Small intestine (tissue), 7 donors: ENCODE measurements around the gene EIPR1. TPM values are rescaled to one million over a fixed set of nuclear protein-coding genes. Genes with fewer than 3 reads are reported as not detected.

ENCODE experiments used
- DNase-seq, 2 donors: peaks; one replicate each; pipeline versions ENCODE4 v3.0.0 to v3.0.0-alpha.2; 2013
- FAIRE-seq: peaks from 2 replicates; lab custom pipeline; 2012; peaks lifted over from hg19 to GRCh38; lab: Jason Lieb, UNC
- H3K27ac ChIP-seq, 3 donors: one replicate each; pipeline ENCODE4 v1.5.1; 2013; ENCODE audit warnings: low read length in 2 of 3, mild to moderate bottlenecking in 2 of 3, control low read depth in 1 of 3, inconsistent platforms in 1 of 3, low read depth in 1 of 3, moderate library complexity in 1 of 3
- H3K27me3 ChIP-seq, 3 donors: one replicate each; pipeline ENCODE4 v1.6.1; 2013; ENCODE audit warnings: low read length in 3 of 3, inconsistent platforms in 1 of 3; ENCODE audit not compliant: control insufficient read depth in 3 of 3, insufficient read depth in 3 of 3
- H3K36me3 ChIP-seq, 3 donors: one replicate each; pipeline ENCODE4 v1.6.1; 2013; ENCODE audit warnings: low read length in 3 of 3, inconsistent platforms in 1 of 3, low read depth in 1 of 3, mild to moderate bottlenecking in 1 of 3, moderate library complexity in 1 of 3; ENCODE audit not compliant: control insufficient read depth in 3 of 3, insufficient read depth in 2 of 3
- H3K4me1 ChIP-seq, 3 donors: one replicate each; pipeline ENCODE4 v1.6.1; 2013; ENCODE audit warnings: low read length in 2 of 3, inconsistent platforms in 1 of 3, low read depth in 1 of 3, mild to moderate bottlenecking in 1 of 3, moderate library complexity in 1 of 3; ENCODE audit not compliant: control insufficient read depth in 3 of 3, insufficient read depth in 2 of 3
- H3K4me3 ChIP-seq, 3 donors: one replicate each; pipeline ENCODE4 v1.5.1; 2013; ENCODE audit warnings: low read length in 3 of 3, control low read depth in 1 of 3, inconsistent platforms in 1 of 3, low read depth in 1 of 3, mild to moderate bottlenecking in 1 of 3, moderate library complexity in 1 of 3
- H3K9me3 ChIP-seq, 2 donors: one replicate each; pipeline ENCODE4 v1.6.1; 2013; ENCODE audit warnings: low read depth in 1 of 2, low read length in 1 of 2; ENCODE audit not compliant: control insufficient read depth in 2 of 2, insufficient read depth in 1 of 2
- WGBS, 3 donors: extraction: QIAGEN DNeasy Blood & Tissue Kit; methylation state at CpG; one replicate each; pipeline ENCODE4 v1.1.7; 2013; 5-methylcytosine and 5-hydroxymethylcytosine counted together
- polyA plus RNA-seq, 4 donors: library from polyadenylated mRNA; stranded (reverse) in 3 of 4; unstranded in 1 of 4; fragments of 200-250 nt in 3 of 4; fragments of 120-200 nt in 1 of 4; gene quantifications; one replicate each; pipeline versions ENCODE4 v1.2.1 to v1.2.3, GENCODE V29; 2013
- donor health status: healthy with polysubstance abuse.
- donor health status: control.
- donor health status: control.
- donor health status: Bipolar disorder and iron deficiency.
- donor health status: healthy.

The EIPR1 gene
- polyA plus RNA-seq, 4 donors: 16.8 to 28.5 (median 19.5) TPM

DNA sequence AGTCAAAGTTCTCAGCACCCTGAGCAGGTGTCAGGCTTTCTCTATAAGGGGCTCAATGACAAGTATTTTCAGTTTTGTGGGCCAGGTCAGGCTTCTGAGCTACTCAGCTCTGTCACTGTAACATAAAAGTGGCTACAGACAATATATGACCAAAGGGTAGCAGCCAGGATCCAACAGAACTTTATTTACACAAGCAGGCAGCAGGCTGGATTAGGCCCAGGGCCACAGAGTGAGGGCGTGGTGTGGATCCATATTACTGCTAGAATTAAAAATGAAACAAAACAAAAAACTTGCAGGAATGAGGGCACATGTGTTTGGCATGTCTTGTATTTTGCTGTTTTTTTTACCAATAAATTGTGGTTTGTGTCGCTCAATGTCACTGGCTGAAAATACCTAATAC lies 143.7 kb downstream of the EIPR1 start:
- no peak overlapping the region for H3K27ac ChIP-seq

DNA sequence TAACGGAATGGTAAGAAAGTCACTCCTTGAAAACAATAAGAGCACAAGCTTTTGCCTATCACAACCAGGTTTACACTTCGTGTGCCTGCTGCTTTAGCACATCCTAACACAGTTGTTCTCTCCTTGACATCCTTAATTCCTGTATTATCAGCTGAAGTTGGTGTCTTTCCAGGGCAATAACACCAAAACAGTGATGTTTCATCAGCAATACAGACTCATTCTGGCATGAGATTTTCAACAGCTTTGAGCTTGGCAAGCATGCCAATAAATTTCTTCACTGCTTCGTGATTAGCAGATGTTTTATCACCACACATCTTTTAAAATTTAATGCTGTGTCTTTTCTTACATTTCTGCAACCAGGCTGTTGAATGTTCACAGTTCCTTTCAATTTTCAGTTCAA lies 148.4 kb downstream of the EIPR1 start:
- Histone ChIP-seq H3K36me3 (no peaks in the 10 kb centered on the region), H3K4me1 (no peaks in the 10 kb centered on the region), H3K9me3 (peaks cover 0 to 42% of the 10 kb centered on the region in 2 donors), H3K27me3 (no peaks in the 10 kb centered on the region), H3K27ac (no peak overlapping the region), H3K4me3 (no peak overlapping the region)
- FAIRE-seq (no peak), DNase-seq (no peak)
- WGBS, 3 donors: 93 to 98% (median 96%) methylated on average over 3 of the region's 3 CpGs

More for the DNA sequence above, 143.7 kb downstream of the EIPR1 start:
- Histone ChIP-seq H3K4me1 (no peaks in the 10 kb centered on the region), H3K4me3 (no peak overlapping the region), H3K36me3 (peaks cover 0 to 10% (median 0%) of the 10 kb centered on the region in 3 donors), H3K27me3 (no peaks in the 10 kb centered on the region), H3K9me3 (peaks cover 0 to 11% of the 10 kb centered on the region in 2 donors)
- FAIRE-seq (no peak), DNase-seq (peak in 1 of 2 donors; percentile 27)
- WGBS, 3 donors: 63 to 83% (median 78%) methylated on average over 2 of the region's 2 CpGs

DNA sequence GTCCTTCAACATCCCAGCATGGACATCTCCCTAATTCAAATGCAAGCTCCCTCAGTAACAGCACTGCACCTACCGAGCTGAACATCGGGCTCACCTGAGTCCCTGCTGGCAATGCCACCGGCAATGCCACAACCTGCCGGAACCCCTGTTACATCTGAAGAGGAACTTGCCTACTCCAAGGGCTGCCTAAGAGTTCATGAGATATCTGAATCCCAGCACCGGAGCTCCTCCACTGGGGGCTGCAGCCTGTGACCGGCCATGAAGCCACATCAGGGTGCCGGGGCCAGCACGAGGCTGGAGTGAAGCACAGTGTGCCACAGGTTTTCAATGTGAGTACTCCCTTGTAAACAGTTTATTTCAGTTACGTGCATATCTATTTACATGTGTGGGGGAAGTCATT lies 152.9 kb downstream of the EIPR1 start:
- H3K36me3 ChIP-seq: peaks cover 0 to 4% (median 0%) of the 10 kb centered on the region in 3 donors
- DNase-seq (no peak), FAIRE-seq (no peak)
- WGBS, 3 donors: 86 to 91% (median 87%) methylated on average over 9 of the region's 9 CpGs
- no peaks in the 10 kb centered on the region for H3K4me1 ChIP-seq
- peaks cover 0 to 71% of the 10 kb centered on the region in 2 donors for H3K9me3 ChIP-seq
- no peak overlapping the region for H3K4me3 ChIP-seq
- H3K27ac ChIP-seq: no peak overlapping the region
- H3K27me3 ChIP-seq: no peaks in the 10 kb centered on the region

DNA sequence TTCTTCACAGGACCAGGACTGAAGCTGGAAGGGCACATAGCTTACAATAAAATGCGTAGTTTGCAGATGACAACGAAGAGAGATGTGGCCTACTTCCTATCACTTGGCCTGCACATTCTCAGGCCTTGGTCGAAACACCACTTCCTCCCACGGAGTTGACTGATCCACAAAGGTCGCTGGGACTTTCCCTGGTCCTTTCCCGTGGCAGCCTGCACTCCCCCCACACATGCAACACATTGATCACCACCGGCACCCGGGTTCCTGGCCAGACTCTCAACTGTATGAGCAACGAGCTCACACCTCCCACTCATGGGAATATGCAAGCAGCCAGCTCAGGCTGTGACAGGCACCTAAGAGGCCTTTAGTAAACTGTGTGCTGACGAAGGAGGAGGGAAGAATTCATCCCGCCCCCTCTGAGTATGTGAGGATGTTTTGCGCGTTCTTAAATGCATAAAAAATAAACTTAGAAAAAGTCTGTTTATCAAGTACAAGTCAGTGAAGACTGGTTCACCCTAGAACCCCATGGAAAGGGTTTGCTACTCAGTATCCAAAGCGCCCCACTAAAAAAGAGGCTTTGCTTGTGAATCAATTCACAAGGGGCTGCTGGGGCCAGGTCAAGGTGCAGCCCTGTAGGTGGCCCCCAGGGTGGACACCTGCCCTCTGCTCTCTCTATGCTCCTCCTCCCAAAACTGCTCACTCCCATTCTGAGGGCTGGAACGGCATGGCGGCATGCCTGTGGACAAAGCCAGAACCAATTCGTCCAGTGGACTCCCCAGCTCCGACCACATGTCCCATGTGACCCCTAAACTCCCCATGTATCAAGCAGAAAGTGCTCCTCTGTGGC lies 154.3 kb downstream of the EIPR1 start:
- Histone ChIP-seq H3K27ac (peak overlapping the region in 1 of 3 donors; percentile 29), H3K9me3 (peaks cover 0 to 68% of the 10 kb centered on the region in 2 donors), H3K4me1 (no peaks in the 10 kb centered on the region), H3K4me3 (no peak overlapping the region), H3K36me3 (peaks cover 0 to 6% (median 0%) of the 10 kb centered on the region in 3 donors), H3K27me3 (no peaks in the 10 kb centered on the region)
- DNase-seq (no peak), FAIRE-seq (no peak)
- 78 to 91% (median 78%) methylated on average over 18 of the region's 18 CpGs for WGBS, 3 donors

DNA sequence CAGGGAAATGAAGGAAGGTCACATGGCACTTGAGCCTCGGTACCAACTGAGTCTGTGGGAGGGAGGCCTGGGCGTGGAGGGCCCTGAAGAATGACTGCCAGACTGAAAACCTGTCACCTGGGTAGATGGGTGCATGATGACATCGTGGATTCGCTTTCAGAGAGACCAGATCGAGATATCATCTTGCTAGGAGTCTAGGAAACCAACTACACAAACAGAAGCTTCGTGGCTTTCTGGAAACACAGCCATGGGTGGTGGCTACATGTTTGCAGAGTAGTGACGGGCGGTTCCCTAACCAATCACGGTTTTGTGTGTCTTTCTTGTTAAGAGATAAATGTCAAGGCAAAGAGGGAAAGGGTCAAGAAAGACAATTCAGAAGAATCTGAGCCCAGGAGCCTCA lies 155.0 kb downstream of the EIPR1 start:
- H3K9me3 ChIP-seq: peaks cover 0 to 64% of the 10 kb centered on the region in 2 donors
- H3K27ac ChIP-seq: peak overlapping the region in 2 of 3 donors; percentile 2 to 29
- 71 to 78% (median 77%) methylated on average over 9 of the region's 9 CpGs for WGBS, 3 donors
- H3K27me3 ChIP-seq: no peaks in the 10 kb centered on the region
- H3K36me3 ChIP-seq: peaks cover 0 to 6% (median 0%) of the 10 kb centered on the region in 3 donors
- DNase-seq (peak in 1 of 2 donors; percentile 8), FAIRE-seq (no peak)
- no peak overlapping the region for H3K4me3 ChIP-seq
- H3K4me1 ChIP-seq: no peaks in the 10 kb centered on the region

DNA sequence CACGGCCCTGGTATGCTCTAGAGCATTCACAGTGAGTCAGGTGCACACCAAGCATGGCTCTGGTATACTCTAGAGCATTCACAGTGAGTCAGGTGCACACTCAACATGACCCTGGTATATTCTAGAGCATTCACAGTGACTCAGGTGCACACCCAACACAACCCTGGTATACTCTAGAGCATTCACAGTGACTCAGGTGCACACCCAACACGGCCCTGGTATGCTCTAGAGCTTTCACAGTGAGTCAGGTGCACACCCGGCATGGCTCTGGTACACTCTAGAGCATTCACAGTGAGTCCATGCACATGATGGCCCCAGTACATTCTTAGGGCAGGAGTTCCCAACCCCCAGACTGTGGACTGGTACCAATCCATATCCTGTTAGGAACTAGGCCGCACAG lies 158.1 kb downstream of the EIPR1 start:
- H3K9me3 ChIP-seq: peaks cover 0 to 52% of the 10 kb centered on the region in 2 donors
- DNase-seq (no peak), FAIRE-seq (no peak)
- peaks cover 0 to 6% (median 0%) of the 10 kb centered on the region in 3 donors for H3K36me3 ChIP-seq
- 93 to 96% (median 95%) methylated on average over 4 of the region's 4 CpGs for WGBS, 3 donors
- no peaks in the 10 kb centered on the region for H3K4me1 ChIP-seq
- no peaks in the 10 kb centered on the region for H3K27me3 ChIP-seq
- H3K4me3 ChIP-seq: no peak overlapping the region
- no peak overlapping the region for H3K27ac ChIP-seq

DNA sequence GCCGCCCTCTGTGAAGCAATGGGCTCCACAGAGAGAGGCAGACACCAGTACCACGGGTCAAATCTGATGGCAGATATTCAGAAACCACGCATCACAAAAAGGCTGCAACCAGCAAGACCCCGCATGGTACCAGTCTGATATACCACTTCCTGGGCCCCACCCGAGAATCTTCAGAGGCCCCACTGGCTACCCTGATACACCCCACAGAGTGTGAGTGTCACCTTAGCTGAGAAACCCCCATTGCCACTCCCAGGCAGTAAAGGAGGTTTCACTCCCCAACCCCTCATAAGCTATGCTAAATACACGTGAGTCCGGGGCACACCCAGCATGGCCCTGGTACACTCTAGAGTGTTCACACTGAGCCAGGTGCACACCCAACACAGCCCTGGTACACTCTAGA lies 160.0 kb downstream of the EIPR1 start:
- no peaks in the 10 kb centered on the region for H3K27me3 ChIP-seq
- no peak overlapping the region for H3K4me3 ChIP-seq
- DNase-seq: no peak
- no peak overlapping the region for H3K27ac ChIP-seq
- no peaks in the 10 kb centered on the region for H3K4me1 ChIP-seq
- 78 to 79% (median 79%) methylated on average over 7 of the region's 7 CpGs for WGBS, 3 donors
- peaks cover 0 to 5% (median 0%) of the 10 kb centered on the region in 3 donors for H3K36me3 ChIP-seq
- FAIRE-seq: no peak
- peaks cover 0 to 33% of the 10 kb centered on the region in 2 donors for H3K9me3 ChIP-seq

DNA sequence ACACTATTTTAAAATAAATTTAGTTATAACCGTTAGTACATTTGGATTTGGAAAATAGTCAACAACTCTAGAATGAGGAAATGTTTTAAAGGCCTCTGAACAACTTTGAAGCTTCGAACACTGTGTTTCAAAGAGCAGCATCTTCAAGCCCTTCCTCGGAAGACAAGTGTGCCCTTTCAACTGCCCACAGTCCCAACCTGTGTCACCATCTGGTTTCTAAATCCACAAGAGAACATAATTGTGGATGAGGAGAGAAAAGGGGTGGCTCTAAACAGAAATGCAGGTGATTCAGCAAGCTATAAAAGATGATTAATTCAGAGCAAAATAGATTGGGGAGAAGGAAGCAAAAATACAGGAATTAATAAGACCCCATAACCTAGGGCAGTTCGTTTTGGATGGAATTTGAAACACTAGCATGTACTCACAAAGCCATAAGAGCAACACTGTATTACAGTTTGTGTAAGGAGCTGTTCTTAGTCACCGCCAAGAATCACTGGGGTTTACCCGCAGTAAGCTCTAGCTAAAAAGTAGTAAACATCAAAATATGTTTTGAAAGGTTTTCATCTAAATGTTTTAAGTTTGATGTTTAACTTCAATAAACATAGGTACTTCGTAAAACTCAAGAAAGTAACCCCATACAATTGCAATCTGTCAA lies 160.7 kb downstream of the EIPR1 start:
- Histone ChIP-seq H3K27me3 (no peaks in the 10 kb centered on the region), H3K27ac (no peak overlapping the region), H3K36me3 (peaks cover 0 to 10% (median 3%) of the 10 kb centered on the region in 3 donors), H3K9me3 (peaks cover 0 to 28% of the 10 kb centered on the region in 2 donors), H3K4me1 (no peaks in the 10 kb centered on the region), H3K4me3 (no peak overlapping the region)
- FAIRE-seq (no peak), DNase-seq (no peak)
- 89 to 96% (median 91%) methylated on average over 7 of the region's 7 CpGs for WGBS, 3 donors
